IMR-90 (cell line): ENCODE results near the gene USP51.

ENCODE experiments used
- MAZ ChIP-seq: IDR thresholded peaks from 2 replicates; pipeline ENCODE4 v1.6.1; 2012; ENCODE audit warnings: low read depth, mild to moderate bottlenecking, low read length, improper control_type of control experiment, moderate library complexity, borderline replicate concordance
- MXI1 ChIP-seq: IDR thresholded peaks from 2 replicates; pipeline ENCODE4 v1.6.1; 2012; ENCODE audit warnings: low read depth, mild to moderate bottlenecking, low read length, moderate library complexity, borderline replicate concordance
- POLR2A ChIP-seq: IDR thresholded peaks from 2 replicates; pipeline ENCODE4 v1.6.1; 2012; ENCODE audit warnings: mild to moderate bottlenecking, low read depth, low read length
- TF ChIP-seq, protein P1 (sequence below): conservative IDR thresholded peaks from 2 replicates; pipeline ENCODE4 v1.5.1; 2012; ENCODE audit warnings: mild to moderate bottlenecking, low read depth, low read length, improper control_type of control experiment

GRCh38 chrX:55450259-55450658 lies 39.4 kb downstream of the USP51 start:
- TF ChIP-seq MAZ (no peak), POLR2A (no peak), MXI1 (no peak)
- TF ChIP-seq, protein P1, sequence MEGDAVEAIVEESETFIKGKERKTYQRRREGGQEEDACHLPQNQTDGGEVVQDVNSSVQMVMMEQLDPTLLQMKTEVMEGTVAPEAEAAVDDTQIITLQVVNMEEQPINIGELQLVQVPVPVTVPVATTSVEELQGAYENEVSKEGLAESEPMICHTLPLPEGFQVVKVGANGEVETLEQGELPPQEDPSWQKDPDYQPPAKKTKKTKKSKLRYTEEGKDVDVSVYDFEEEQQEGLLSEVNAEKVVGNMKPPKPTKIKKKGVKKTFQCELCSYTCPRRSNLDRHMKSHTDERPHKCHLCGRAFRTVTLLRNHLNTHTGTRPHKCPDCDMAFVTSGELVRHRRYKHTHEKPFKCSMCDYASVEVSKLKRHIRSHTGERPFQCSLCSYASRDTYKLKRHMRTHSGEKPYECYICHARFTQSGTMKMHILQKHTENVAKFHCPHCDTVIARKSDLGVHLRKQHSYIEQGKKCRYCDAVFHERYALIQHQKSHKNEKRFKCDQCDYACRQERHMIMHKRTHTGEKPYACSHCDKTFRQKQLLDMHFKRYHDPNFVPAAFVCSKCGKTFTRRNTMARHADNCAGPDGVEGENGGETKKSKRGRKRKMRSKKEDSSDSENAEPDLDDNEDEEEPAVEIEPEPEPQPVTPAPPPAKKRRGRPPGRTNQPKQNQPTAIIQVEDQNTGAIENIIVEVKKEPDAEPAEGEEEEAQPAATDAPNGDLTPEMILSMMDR, result peak; percentile 31; the same call in 1 of the 2 replicates
